ENCODE results near the gene UMPS.

UMPS gene

GRCh38 chr3:124695369-124695768, 34.9 kb upstream of the UMPS start:
- Histone ChIP-seq H3K27ac (ENCODE audit: poor library complexity, severe bottlenecking) (no peak overlapping the region), H3K27me3 (ENCODE audit: insufficient read depth, poor library complexity, severe bottlenecking) (no peaks in the 10 kb centered on the region), H3K9me3 (ENCODE audit: severe bottlenecking) (no peaks in the 10 kb centered on the region), H3K4me3 (ENCODE audit: severe bottlenecking) (no peak overlapping the region), H3K4me1 (ENCODE audit: insufficient read depth, poor library complexity, severe bottlenecking) (no peaks in the 10 kb centered on the region), H3K36me3 (ENCODE audit: low read depth) (no peaks in the 10 kb centered on the region)
- ATAC-seq (ENCODE audit: low read depth): no peak
- no peak for TF ChIP-seq CTCF (IDR thresholded peaks at IDR 0.05; ENCODE audit: poor library complexity, severe bottlenecking)
- DNase-seq (ENCODE audit: low spot score): no peak

- H3K27me3 ChIP-seq (ENCODE audit: insufficient read depth, poor library complexity, severe bottlenecking): no peaks in the 10 kb centered on the region
- no peaks in the 10 kb centered on the region for H3K4me1 ChIP-seq (ENCODE audit: insufficient read depth, poor library complexity, severe bottlenecking)
- no peaks in the 10 kb centered on the region for H3K36me3 ChIP-seq (ENCODE audit: low read depth)
- DNase-seq (ENCODE audit: low spot score) (no peak), ATAC-seq (ENCODE audit: low read depth) (no peak)
- no peak overlapping the region for H3K27ac ChIP-seq (ENCODE audit: poor library complexity, severe bottlenecking)
- no peaks in the 10 kb centered on the region for H3K9me3 ChIP-seq (ENCODE audit: severe bottlenecking)
- no peak overlapping the region for H3K4me3 ChIP-seq (ENCODE audit: severe bottlenecking)
- no peak for TF ChIP-seq CTCF (IDR thresholded peaks at IDR 0.05; ENCODE audit: poor library complexity, severe bottlenecking)
These were observed 34.2 kb upstream of the UMPS start for GRCh38 chr3:124696006-124696405.

GRCh38 chr3:124697302-124697701, 33.0 kb upstream of the UMPS start:
- Histone ChIP-seq H3K27ac (ENCODE audit: poor library complexity, severe bottlenecking) (no peak overlapping the region), H3K4me3 (ENCODE audit: severe bottlenecking) (no peak overlapping the region), H3K4me1 (ENCODE audit: insufficient read depth, poor library complexity, severe bottlenecking) (no peaks in the 10 kb centered on the region), H3K27me3 (ENCODE audit: insufficient read depth, poor library complexity, severe bottlenecking) (no peaks in the 10 kb centered on the region), H3K36me3 (ENCODE audit: low read depth) (no peaks in the 10 kb centered on the region), H3K9me3 (ENCODE audit: severe bottlenecking) (no peaks in the 10 kb centered on the region)
- no peak for DNase-seq (ENCODE audit: low spot score)
- TF ChIP-seq CTCF (IDR thresholded peaks at IDR 0.05; ENCODE audit: poor library complexity, severe bottlenecking): no peak
- ATAC-seq (ENCODE audit: low read depth): no peak

- no peaks in the 10 kb centered on the region for H3K9me3 ChIP-seq (ENCODE audit: severe bottlenecking)
- H3K27me3 ChIP-seq (ENCODE audit: insufficient read depth, poor library complexity, severe bottlenecking): no peaks in the 10 kb centered on the region
- no peak overlapping the region for H3K27ac ChIP-seq (ENCODE audit: poor library complexity, severe bottlenecking)
- no peak for ATAC-seq (ENCODE audit: low read depth)
- no peak for TF ChIP-seq CTCF (IDR thresholded peaks at IDR 0.05; ENCODE audit: poor library complexity, severe bottlenecking)
- no peaks in the 10 kb centered on the region for H3K4me1 ChIP-seq (ENCODE audit: insufficient read depth, poor library complexity, severe bottlenecking)
- H3K4me3 ChIP-seq (ENCODE audit: severe bottlenecking): no peak overlapping the region
- DNase-seq (ENCODE audit: low spot score): no peak
- no peaks in the 10 kb centered on the region for H3K36me3 ChIP-seq (ENCODE audit: low read depth)
These were observed 32.1 kb upstream of the UMPS start for GRCh38 chr3:124698030-124698770.

GRCh38 chr3:124699051-124699450, 31.2 kb upstream of the UMPS start:
- no peak overlapping the region for H3K27ac ChIP-seq (ENCODE audit: poor library complexity, severe bottlenecking)
- H3K36me3 ChIP-seq (ENCODE audit: low read depth): no peaks in the 10 kb centered on the region
- DNase-seq (ENCODE audit: low spot score) (no peak), ATAC-seq (ENCODE audit: low read depth) (no peak)
- no peak for TF ChIP-seq CTCF (IDR thresholded peaks at IDR 0.05; ENCODE audit: poor library complexity, severe bottlenecking)
- no peaks in the 10 kb centered on the region for H3K27me3 ChIP-seq (ENCODE audit: insufficient read depth, poor library complexity, severe bottlenecking)
- H3K9me3 ChIP-seq (ENCODE audit: severe bottlenecking): no peaks in the 10 kb centered on the region
- H3K4me1 ChIP-seq (ENCODE audit: insufficient read depth, poor library complexity, severe bottlenecking): no peaks in the 10 kb centered on the region
- no peak overlapping the region for H3K4me3 ChIP-seq (ENCODE audit: severe bottlenecking)
